Neural progenitor cell (in vitro differentiated cells): Measurements from ENCODE around the gene RLF.

ENCODE experiments used
- CTCF ChIP-seq: fragments of 200-600 bp; sonication (generic); IDR thresholded peaks from 2 replicates; pipeline ENCODE4 v1.5.1; 2017; ENCODE audit warnings: antibody characterized with exemption, mild to moderate bottlenecking
- EZH2phosphoT487 ChIP-seq: fragments of 200-600 bp; sonication (generic); IDR thresholded peaks from 2 replicates; pipeline ENCODE4 v1.6.1; 2017; ENCODE audit warnings: antibody characterized with exemption

- no peak for TF ChIP-seq EZH2phosphoT487
- TF ChIP-seq CTCF, result no peak
These were observed 94.0 kb downstream of the RLF start for GRCh38 chr1:40255231-40255630.
